Suprapubic skin (tissue), 4 donors: ENCODE results near the gene B4GALT4. TPM values are rescaled to one million over a fixed set of nuclear protein-coding genes. Genes with fewer than 3 reads are reported as not detected.

Experiments used
- DNase-seq, 2 donors: peaks; one replicate each; pipeline ENCODE4 v3.0.0-alpha.2; 2019; ENCODE audit warnings: low spot score in 2 of 2
- H3K27ac ChIP-seq: fragments of 200-600 bp; sonication (generic); one replicate; pipeline ENCODE4 v1.5.1; 2019
- H3K27me3 ChIP-seq: fragments of 200-600 bp; sonication (generic); one replicate; pipeline ENCODE4 v1.5.1; 2019
- H3K36me3 ChIP-seq: fragments of 200-600 bp; sonication (generic); one replicate; pipeline ENCODE4 v1.5.1; 2019
- H3K4me1 ChIP-seq: fragments of 200-600 bp; sonication (generic); one replicate; pipeline ENCODE4 v1.5.1; 2019
- H3K4me3 ChIP-seq: fragments of 200-600 bp; sonication (generic); one replicate; pipeline ENCODE4 v1.5.1; 2019; ENCODE audit warnings: mild to moderate bottlenecking
- H3K9me3 ChIP-seq: fragments of 200-600 bp; sonication (generic); one replicate; pipeline ENCODE4 v1.5.1; 2019
- EP300 ChIP-seq: sonication (generic); formaldehyde crosslinking; IDR thresholded peaks from one replicate; pipeline ENCODE4 v1.6.1; 2017; ENCODE audit warnings: antibody characterized with exemption
- POLR2A ChIP-seq, 2 donors: fragments of 450-650 bp; IDR thresholded peaks; one replicate each; pipeline ENCODE4 v1.6.1; 2017; ENCODE audit warnings: antibody characterized with exemption in 2 of 2, mild to moderate bottlenecking in 2 of 2, moderate library complexity in 2 of 2
- POLR2AphosphoS5 ChIP-seq, 3 donors: sonication (generic); formaldehyde crosslinking; IDR thresholded peaks; one replicate each; pipeline ENCODE4 v1.6.1; 2017; ENCODE audit warnings: antibody characterized with exemption in 3 of 3
- WGBS: methylation state at CpG from one replicate; pipeline ENCODE4 v1.1.5; 2018; 5-methylcytosine and 5-hydroxymethylcytosine counted together
- total RNA-seq, 4 donors: library from RNA; depleted of rRNA; stranded (reverse); fragments of >200 nt; gene quantifications; one replicate each; pipeline ENCODE4 v1.1.0, GENCODE V29; 2016
- TF ChIP-seq, protein P1 (sequence below), 2 donors: fragments of 200-600 bp in 1 of 2; fragments of 450-650 bp in 1 of 2; sonication (generic) in 1 of 2; IDR thresholded peaks; one replicate each; pipeline ENCODE4 v1.5.1; 2016 to 2019; ENCODE audit warnings: antibody characterized with exemption in 2 of 2, mild to moderate bottlenecking in 1 of 2, moderate library complexity in 1 of 2

The B4GALT4 gene
- total RNA-seq, 4 donors from 2014 or later = 13.6 to 19.4 (median 16.1) TPM

DNA sequence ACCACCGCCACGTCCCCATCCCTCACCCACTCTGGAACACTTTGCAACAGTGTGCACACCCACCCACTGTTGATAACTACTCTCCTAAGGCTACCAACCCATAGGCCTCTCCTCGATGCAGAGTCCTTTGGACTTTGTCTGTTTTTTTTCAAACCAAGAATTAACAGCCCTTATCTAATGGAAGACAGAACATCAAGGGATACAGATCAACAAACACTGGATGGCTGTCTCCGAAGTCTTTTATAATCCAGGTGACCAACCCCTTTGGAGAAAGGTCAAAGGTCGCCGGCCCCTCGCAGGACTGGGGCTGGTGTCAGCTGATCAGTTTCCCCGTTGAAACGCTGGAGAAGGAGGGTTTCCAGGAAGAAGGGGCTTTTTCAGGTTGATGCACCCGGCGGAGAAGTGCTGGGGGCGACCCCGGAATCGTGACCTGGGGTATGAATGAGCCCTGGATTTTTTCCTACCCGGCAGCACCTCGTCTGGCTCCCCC lies 532 bp downstream of the B4GALT4 start:
- WGBS = 4% methylated on average over 12 of the region's 16 CpGs

DNA sequence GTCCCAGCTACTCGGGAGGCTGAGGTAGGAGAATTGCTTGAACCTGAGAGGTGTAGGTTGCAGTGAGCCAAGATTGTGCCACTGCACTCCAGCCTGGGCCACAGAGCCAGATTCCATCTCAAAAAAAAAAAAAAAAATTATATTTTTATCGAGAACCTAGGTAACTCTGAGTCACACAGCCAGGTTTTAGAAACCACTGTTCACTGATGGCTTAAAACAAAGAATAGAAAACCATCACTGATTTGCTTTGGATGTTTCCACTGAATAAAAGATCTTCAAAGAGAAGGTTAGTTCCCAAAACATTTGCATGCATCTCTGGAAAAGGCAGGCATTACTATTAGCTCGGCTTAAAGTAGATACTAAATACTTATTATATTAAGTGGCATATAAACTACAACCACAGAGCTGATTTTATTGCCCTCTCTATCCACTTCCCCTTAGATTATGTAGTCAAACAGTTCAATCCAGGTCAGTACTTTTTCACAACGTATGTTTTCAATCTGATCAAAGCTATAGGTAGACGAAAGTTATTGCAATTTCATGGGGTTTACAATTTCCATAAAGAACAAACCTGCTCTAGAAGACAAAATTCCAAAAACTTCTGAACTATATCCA lies 1.4 kb downstream of the B4GALT4 start:
- H3K36me3 ChIP-seq = peaks cover 17% of the 10 kb centered on the region
- DNase-seq = no peak
- no peaks in the 10 kb centered on the region for H3K9me3 ChIP-seq
- H3K4me1 ChIP-seq = peaks cover 33% of the 10 kb centered on the region
- TF ChIP-seq POLR2A (IDR thresholded peaks at IDR 0.05) = no peak
- TF ChIP-seq, protein P1, sequence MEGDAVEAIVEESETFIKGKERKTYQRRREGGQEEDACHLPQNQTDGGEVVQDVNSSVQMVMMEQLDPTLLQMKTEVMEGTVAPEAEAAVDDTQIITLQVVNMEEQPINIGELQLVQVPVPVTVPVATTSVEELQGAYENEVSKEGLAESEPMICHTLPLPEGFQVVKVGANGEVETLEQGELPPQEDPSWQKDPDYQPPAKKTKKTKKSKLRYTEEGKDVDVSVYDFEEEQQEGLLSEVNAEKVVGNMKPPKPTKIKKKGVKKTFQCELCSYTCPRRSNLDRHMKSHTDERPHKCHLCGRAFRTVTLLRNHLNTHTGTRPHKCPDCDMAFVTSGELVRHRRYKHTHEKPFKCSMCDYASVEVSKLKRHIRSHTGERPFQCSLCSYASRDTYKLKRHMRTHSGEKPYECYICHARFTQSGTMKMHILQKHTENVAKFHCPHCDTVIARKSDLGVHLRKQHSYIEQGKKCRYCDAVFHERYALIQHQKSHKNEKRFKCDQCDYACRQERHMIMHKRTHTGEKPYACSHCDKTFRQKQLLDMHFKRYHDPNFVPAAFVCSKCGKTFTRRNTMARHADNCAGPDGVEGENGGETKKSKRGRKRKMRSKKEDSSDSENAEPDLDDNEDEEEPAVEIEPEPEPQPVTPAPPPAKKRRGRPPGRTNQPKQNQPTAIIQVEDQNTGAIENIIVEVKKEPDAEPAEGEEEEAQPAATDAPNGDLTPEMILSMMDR (IDR thresholded peaks at IDR 0.05) = no peak
- 23% methylated on average over 5 of the region's 5 CpGs for WGBS
- H3K27ac ChIP-seq = peak overlapping the region; percentile 8
- peak overlapping the region; percentile 99 for H3K4me3 ChIP-seq
- H3K27me3 ChIP-seq = no peaks in the 10 kb centered on the region

More for the DNA sequence above, 532 bp downstream of the B4GALT4 start:
- Histone ChIP-seq H3K27me3 (no peaks in the 10 kb centered on the region), H3K36me3 (peaks cover 8% of the 10 kb centered on the region), H3K4me3 (peak overlapping the region; percentile 99), H3K4me1 (peaks cover 33% of the 10 kb centered on the region), H3K27ac (peak overlapping the region; percentile 97), H3K9me3 (no peaks in the 10 kb centered on the region)
- DNase-seq = no peak
- TF ChIP-seq, protein P1 (IDR thresholded peaks at IDR 0.05) = no peak
- TF ChIP-seq EP300 (no peak), POLR2AphosphoS5 (IDR thresholded peaks at IDR 0.05) (no peak), POLR2A (IDR thresholded peaks at IDR 0.05) (no peak)

DNA sequence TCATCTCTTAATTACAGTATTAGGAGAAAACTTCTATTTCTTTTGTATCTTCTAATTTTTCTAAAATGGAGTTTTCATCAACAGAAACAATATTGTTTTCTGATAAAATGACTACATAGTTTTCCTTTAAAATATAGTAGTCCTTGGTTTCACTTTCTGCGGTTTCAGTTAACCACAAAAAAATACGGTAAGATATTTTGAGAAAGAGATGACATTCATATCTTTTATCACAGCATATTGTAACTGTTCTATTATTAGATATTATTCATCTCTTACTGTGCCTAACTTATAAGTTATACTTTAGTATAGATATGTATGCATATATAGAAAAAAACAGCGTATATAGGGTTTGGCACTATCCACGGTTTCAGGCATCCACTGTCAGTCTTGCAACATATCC lies 2.3 kb downstream of the B4GALT4 start:
- DNase-seq = no peak
- Histone ChIP-seq H3K9me3 (no peaks in the 10 kb centered on the region), H3K27ac (no peak overlapping the region), H3K4me3 (no peak overlapping the region), H3K4me1 (peaks cover 30% of the 10 kb centered on the region), H3K36me3 (peaks cover 23% of the 10 kb centered on the region), H3K27me3 (no peaks in the 10 kb centered on the region)
- TF ChIP-seq EP300 (no peak), POLR2A (IDR thresholded peaks at IDR 0.05) (no peak), POLR2AphosphoS5 (IDR thresholded peaks at IDR 0.05) (no peak)
- TF ChIP-seq, protein P1 (IDR thresholded peaks at IDR 0.05) = no peak
- WGBS = 57% methylated on average over 4 of the region's 4 CpGs

DNA sequence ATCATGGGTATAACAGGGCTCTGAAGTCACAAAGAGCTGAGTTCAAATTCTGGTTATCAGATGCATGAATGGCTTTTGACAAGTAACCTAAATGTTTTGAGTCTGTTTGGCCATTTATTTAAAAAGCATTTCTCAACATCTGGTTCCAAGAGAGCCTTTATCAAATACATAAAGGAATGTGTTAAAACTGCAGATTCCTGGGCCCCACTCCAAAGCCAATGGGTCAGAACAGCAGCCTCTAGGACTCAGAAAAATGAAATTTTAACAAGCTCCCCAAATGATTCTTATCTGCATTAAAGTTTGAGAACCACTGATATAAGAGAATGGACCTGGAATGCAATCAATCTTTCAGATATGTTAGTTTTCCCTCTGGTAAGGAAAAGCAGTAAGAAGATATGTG lies 3.4 kb downstream of the B4GALT4 start:
- no peaks in the 10 kb centered on the region for H3K27me3 ChIP-seq
- TF ChIP-seq POLR2AphosphoS5 (IDR thresholded peaks at IDR 0.05) (no peak), POLR2A (IDR thresholded peaks at IDR 0.05) (no peak), EP300 (no peak)
- TF ChIP-seq, protein P1 (IDR thresholded peaks at IDR 0.05) = no peak
- H3K4me3 ChIP-seq = no peak overlapping the region
- H3K4me1 ChIP-seq = peaks cover 30% of the 10 kb centered on the region
- H3K9me3 ChIP-seq = no peaks in the 10 kb centered on the region
- H3K27ac ChIP-seq = no peak overlapping the region
- peaks cover 33% of the 10 kb centered on the region for H3K36me3 ChIP-seq
- no peak for DNase-seq

DNA sequence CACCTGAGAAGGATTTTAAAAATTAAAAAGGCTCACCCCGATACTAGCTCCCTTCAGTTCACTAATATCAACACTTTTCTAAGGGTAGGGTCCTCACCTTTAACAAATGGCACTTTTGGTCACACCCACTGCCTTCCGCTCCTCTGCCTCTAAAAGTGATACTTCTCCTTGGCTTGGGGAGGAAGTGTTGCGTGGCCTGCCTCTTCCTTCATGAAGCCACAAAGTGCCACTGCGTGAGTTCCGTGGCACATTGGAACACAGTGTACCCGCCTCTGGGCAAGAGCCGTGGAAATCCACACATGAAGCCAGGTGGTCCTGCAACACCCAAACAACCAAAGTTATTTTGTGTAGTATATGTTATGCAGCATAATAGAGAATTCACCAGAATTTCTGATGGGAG lies 3.9 kb downstream of the B4GALT4 start:
- Histone ChIP-seq H3K27me3 (no peaks in the 10 kb centered on the region), H3K9me3 (no peaks in the 10 kb centered on the region), H3K4me3 (no peak overlapping the region), H3K4me1 (peaks cover 29% of the 10 kb centered on the region), H3K27ac (no peak overlapping the region), H3K36me3 (peaks cover 37% of the 10 kb centered on the region)
- no peak for DNase-seq
- TF ChIP-seq, protein P1 (IDR thresholded peaks at IDR 0.05) = no peak
- no peak for TF ChIP-seq POLR2A (IDR thresholded peaks at IDR 0.05)
- TF ChIP-seq EP300 = no peak
- no peak for TF ChIP-seq POLR2AphosphoS5 (IDR thresholded peaks at IDR 0.05)
- WGBS = 79% methylated on average over 7 of the region's 7 CpGs
